ENCODE data around the gene BLMH. TPM values are rescaled to one million over a fixed set of nuclear protein-coding genes. Genes with fewer than 3 reads are reported as not detected.

Gene BLMH, protein sequence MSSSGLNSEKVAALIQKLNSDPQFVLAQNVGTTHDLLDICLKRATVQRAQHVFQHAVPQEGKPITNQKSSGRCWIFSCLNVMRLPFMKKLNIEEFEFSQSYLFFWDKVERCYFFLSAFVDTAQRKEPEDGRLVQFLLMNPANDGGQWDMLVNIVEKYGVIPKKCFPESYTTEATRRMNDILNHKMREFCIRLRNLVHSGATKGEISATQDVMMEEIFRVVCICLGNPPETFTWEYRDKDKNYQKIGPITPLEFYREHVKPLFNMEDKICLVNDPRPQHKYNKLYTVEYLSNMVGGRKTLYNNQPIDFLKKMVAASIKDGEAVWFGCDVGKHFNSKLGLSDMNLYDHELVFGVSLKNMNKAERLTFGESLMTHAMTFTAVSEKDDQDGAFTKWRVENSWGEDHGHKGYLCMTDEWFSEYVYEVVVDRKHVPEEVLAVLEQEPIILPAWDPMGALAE
- total RNA-seq: 10.7 and 20.4 TPM in 2 replicates

DNA sequence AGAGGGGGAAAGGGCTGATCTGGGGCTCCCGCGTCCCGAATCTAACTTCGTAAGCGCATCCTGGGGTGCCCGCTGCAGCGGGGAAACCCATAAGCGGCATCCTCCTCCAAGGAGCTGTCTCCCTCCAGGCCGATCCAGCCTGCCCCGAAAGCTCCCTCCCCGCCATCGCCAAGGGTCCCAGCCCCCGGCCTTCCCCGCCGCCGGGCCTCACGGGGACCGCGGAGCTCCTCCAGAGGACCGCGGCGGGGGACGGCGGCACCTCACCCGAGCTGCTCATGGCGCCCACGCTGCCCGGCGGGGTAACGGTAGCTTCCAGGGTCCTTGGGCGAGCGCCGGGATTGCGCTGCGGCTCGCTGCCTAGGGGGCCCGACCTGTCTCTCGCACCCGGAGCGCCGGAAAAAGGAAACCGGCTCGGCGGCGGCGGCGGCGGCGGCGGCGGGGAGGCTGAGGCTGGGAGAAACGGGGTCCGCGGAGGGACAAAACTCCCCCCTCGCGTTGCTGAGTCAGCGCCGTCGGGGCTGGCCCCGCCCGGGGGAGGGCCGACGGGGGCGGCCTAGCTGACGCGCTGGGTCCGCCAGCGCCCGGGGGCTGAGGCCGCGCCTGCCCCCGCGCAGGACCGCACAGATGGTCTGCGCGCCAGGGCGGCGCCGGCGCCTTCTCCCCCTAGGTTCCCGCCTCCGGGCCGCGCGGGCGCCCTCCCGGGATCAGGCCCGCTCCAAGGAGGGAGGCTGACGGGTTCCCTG lies at the start of gene BLMH:
BLMH (minus strand) TSS at position 402 of the 743 bp plus-strand sequence; CDS start at position 277, 125 bp downstream.

GRCh38 chr17:30333503-30334360 lies 42.0 kb upstream of the BLMH start, which contains the start of gene TMIGD1:
TMIGD1 (minus strand) TSS chr17:30334057; CDS start chr17:30332133, 1,924 bp downstream.

GRCh38 chr17:30235386-30236296 lies 56.1 kb downstream of the BLMH start, which contains the start of gene SLC6A4:
SLC6A4 (minus strand) TSS chr17:30235697; CDS start chr17:30221958, 13,739 bp downstream.

Other genes with a start within 250 kb of the BLMH start
- 2.3 and 3.7 TPM in 2 replicates for gene NSRP1, start 175.1 kb downstream of the BLMH start, total RNA-seq
- gene SLC6A4, start 56.2 kb downstream of the BLMH start, total RNA-seq: not detected in 2 replicates
- gene TMIGD1, start 42.1 kb upstream of the BLMH start, total RNA-seq: not detected in 2 replicates
- gene CPD, start 87.0 kb upstream of the BLMH start, total RNA-seq: 51.4 and 52.5 TPM in 2 replicates
- gene GOSR1, start 185.5 kb upstream of the BLMH start, total RNA-seq: 8.9 and 20.2 TPM in 2 replicates

Measured in myometrial cell (primary cell).